Activated CD8-positive, alpha-beta memory T cell treated with anti-CD3 and anti-CD28 coated beads, Interleukin-2, amount 50 U/mL, for 48 hours (primary cell): ENCODE results near the gene ZC3H15.
"Not testable (repeated sequence)": the region's sequence is repeated elsewhere in the genome, so short reads cannot be mapped to it uniquely, and the experiment has no call there.

Experiments
- DNase-seq: peaks from one replicate; pipeline ENCODE4 v3.0.0-alpha.2; 2020

ZC3H15 gene

GRCh38 chr2:186496401-186496800 is 10.3 kb downstream of the ZC3H15 start:
- DNase-seq: no peak

GRCh38 chr2:186497928-186498327 is 11.9 kb downstream of the ZC3H15 start:
- DNase-seq: no peak

GRCh38 chr2:186498834-186499233 is 12.8 kb downstream of the ZC3H15 start:
- DNase-seq: no peak

GRCh38 chr2:186503827-186504606 is 18.0 kb downstream of the ZC3H15 start:
- no peak for DNase-seq

GRCh38 chr2:186508263-186508662 is 22.2 kb downstream of the ZC3H15 start:
- DNase-seq: no peak

- DNase-seq: no peak
Observed at GRCh38 chr2:186515376-186515775, 29.3 kb downstream of the ZC3H15 start.

- no peak for DNase-seq
Observed at GRCh38 chr2:186516396-186516795, 30.3 kb downstream of the ZC3H15 start.

GRCh38 chr2:186517090-186517489 is 31.0 kb downstream of the ZC3H15 start:
- no peak for DNase-seq

GRCh38 chr2:186518291-186518690 is 32.2 kb downstream of the ZC3H15 start:
- DNase-seq: no peak

- no peak for DNase-seq
Observed at GRCh38 chr2:186518945-186519344, 32.9 kb downstream of the ZC3H15 start.

GRCh38 chr2:186521570-186522153 is 35.6 kb downstream of the ZC3H15 start:
- DNase-seq: not testable (repeated sequence)

GRCh38 chr2:186522450-186522849 is 36.4 kb downstream of the ZC3H15 start:
- no peak for DNase-seq

GRCh38 chr2:186523791-186524190 is 37.7 kb downstream of the ZC3H15 start:
- no peak for DNase-seq

GRCh38 chr2:186526281-186526680 is 40.2 kb downstream of the ZC3H15 start:
- DNase-seq: no peak

GRCh38 chr2:186530314-186530713 is 44.3 kb downstream of the ZC3H15 start:
- no peak for DNase-seq

- DNase-seq: no peak
Observed at GRCh38 chr2:186531257-186531775, 45.3 kb downstream of the ZC3H15 start.

- no peak for DNase-seq
Observed at GRCh38 chr2:186532891-186533290, 46.8 kb downstream of the ZC3H15 start.

- no peak for DNase-seq
Observed at GRCh38 chr2:186533717-186534116, 47.7 kb downstream of the ZC3H15 start.

GRCh38 chr2:186534406-186534805 is 48.3 kb downstream of the ZC3H15 start:
- no peak for DNase-seq

GRCh38 chr2:186535861-186536260 is 49.8 kb downstream of the ZC3H15 start:
- DNase-seq: no peak

GRCh38 chr2:186537019-186537418 is 51.0 kb downstream of the ZC3H15 start:
- no peak for DNase-seq

- DNase-seq: no peak
Observed at GRCh38 chr2:186540941-186541340, 54.9 kb downstream of the ZC3H15 start.

GRCh38 chr2:186542002-186542401 is 55.9 kb downstream of the ZC3H15 start:
- DNase-seq: no peak

GRCh38 chr2:186543561-186544131 is 57.6 kb downstream of the ZC3H15 start:
- DNase-seq: no peak
